ENCODE measurements around the gene RTN4.

Gene RTN4

GRCh38 chr2:54966837-54967236 is 83.4 kb downstream of the RTN4 start:
- no peak for DNase-seq

DNA sequence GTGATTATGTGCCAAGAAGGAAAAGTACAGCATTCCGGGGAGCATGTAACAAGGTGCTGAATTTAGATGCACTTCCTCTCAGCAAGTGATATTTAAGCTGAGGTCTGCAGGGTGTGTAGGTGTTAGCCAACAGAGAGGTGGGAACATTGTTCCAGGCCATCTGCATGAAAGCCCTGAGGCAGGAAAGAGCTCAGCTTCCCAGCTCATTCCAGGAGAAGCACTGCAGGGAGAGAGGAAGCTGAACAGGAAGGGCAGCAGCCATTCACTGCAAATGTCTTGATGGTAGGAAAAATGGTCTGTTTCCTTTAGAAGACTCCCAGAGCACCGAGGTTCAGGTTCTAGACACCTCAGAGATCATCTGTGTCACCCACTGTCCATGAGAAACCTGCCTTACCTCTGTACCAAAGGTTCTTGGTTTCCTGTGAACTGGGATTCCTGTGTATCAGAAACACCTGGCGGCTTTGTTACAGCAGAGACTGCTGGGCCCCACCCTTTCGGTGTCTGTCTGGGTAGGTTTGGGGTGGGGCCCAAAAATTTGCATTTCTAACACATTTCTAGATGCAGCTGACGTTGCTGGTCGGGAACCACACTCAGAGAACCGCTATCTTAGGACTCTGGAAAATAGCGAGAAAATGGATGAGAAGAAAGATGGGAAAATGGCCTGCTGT is 84.0 kb downstream of the RTN4 start:
- no peak for DNase-seq

DNA sequence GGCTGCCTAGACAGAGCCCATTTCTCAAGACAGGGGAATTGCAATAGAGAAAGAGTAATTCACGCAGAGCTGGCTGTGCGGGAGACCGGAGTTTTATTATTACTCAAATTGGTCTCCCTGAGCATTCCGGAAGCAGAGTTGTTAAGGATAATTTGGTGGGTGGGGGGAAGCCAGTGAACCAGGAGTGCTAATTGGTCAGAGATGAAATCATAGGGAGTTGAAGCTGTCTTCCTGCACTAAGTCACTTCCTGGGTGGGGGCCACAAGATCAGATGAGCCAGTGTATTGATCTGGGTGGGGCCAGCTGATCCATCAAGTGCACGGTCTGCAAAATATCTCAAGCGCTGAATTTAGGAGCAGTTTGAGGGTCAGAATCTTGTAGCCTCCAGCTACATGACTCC is 84.8 kb downstream of the RTN4 start:
- no peak for DNase-seq

- no peak for DNase-seq
Measured at GRCh38 chr2:54964816-54965215, 85.4 kb downstream of the RTN4 start.

DNA sequence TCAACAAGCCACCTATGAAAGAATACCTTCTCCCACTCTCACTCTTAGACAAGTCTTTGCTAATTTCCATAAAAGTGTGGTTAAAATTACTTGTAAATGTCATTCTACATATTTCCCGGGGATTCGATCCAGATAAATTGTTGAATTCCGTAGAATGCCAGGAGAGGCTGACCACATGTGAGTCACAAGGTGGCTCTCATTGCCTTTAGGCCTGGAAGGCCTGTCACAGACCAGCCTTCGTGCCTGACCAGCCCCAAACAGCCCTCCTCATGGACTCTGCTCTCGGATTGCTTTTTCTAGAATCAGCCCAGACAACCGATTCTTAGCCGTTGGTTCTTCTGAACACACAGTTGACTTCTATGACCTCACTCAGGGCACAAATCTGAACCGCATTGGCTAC is 86.0 kb downstream of the RTN4 start:
- DNase-seq = no peak

- DNase-seq = no peak
Measured at GRCh38 chr2:54963476-54963875, 86.8 kb downstream of the RTN4 start.

GRCh38 chr2:54962935-54963440 is 87.3 kb downstream of the RTN4 start:
- no peak for DNase-seq

GRCh38 chr2:54962511-54962910 is 87.7 kb downstream of the RTN4 start:
- no peak for DNase-seq

DNA sequence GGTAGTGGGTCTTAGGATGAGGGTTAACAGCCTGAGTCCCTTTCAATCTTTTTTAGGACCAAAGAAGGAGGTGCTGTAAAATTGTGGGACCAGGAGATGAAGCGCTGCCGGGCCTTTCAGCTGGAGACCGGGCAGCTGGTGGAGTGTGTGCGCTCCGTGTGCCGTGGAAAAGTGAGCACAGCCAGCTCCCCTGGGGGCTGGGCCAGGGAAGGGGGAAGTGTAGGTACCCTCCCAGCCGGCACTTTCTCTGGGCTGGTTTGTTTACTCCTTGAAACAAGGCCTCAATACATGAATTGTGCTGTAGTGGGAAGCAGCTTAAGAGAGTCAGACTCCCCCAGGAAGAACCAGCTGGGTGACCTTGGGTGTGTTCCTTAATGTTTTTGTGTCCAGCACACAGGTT is 90.1 kb downstream of the RTN4 start:
- no peak for DNase-seq

- DNase-seq = no peak
Measured at GRCh38 chr2:54958717-54959371, 91.4 kb downstream of the RTN4 start.

GRCh38 chr2:54957321-54957999 is 92.8 kb downstream of the RTN4 start:
- DNase-seq = no peak

DNA sequence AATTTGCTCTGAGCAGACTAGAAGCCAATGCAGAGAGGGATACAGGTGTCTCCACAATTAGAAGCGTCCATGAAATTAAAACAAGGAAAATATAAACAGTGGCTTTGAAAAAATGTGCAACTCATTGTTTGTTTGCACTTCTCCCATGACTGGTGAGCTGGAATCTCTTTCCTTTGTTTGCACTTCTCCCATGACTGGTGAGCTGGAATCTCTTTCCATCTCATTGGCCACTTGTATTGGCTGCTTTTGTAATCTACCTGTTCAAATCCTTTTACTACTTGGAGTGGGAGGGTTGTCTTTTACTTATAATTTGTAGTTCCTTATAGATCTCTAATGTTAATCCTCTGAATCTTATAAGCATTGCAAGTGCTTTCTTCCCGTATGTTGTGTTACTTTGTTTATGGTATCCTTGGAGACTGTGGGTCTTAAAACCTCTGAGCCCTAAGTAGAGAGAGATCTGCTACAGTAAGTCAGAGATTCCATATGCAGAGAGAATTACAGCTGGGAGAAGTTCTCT is 94.1 kb downstream of the RTN4 start:
- DNase-seq = no peak

- DNase-seq = no peak
Measured at GRCh38 chr2:54955358-54956110, 94.7 kb downstream of the RTN4 start.

GRCh38 chr2:54954705-54955357 is 95.4 kb downstream of the RTN4 start:
- no peak for DNase-seq

DNA sequence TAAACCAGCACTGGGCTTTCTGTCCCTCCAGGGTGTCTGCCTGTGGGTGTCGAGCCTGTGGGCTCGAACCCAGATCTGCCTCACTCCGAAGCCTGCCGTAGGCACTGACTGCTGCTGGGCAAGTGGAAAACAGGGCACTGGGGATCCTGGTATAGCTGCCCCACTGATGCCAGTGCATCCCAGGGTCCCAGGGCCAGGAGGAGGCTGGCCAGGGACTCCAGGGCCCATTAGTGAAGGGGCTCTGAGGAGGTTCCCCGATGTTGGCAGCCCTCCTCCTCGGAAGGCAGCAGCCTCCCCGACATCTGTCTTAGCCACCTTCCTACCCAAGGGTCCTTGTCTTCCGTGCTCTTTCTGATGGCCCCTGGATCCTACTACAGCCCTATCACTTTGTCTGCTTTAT is 96.1 kb downstream of the RTN4 start:
- no peak for DNase-seq

- no peak for DNase-seq
Measured at GRCh38 chr2:54952978-54953456, 97.2 kb downstream of the RTN4 start.

- no peak for DNase-seq
Measured at GRCh38 chr2:54952425-54952824, 97.8 kb downstream of the RTN4 start.

GRCh38 chr2:54950811-54951210 is 99.4 kb downstream of the RTN4 start:
- DNase-seq = no peak

DNA sequence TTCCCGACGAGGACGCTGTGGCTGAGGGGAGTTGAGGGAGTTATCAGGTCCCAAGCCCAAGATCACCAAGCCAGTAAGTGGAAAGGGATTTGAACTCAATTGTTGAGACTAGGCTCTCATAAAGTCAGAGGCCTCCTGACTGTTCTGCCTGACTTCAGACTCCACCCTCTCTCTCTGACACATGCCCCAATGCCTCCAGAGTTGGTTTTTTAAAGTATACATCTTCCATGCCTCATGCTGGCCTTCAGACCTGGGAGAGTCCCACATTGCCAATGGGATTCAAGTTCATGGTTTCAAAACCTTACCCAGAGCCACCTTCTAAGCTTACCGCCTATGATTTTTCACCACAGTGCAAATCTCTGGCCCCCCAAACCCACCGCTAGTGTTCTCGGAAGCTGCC is 100.8 kb downstream of the RTN4 start:
- DNase-seq = no peak

DNA sequence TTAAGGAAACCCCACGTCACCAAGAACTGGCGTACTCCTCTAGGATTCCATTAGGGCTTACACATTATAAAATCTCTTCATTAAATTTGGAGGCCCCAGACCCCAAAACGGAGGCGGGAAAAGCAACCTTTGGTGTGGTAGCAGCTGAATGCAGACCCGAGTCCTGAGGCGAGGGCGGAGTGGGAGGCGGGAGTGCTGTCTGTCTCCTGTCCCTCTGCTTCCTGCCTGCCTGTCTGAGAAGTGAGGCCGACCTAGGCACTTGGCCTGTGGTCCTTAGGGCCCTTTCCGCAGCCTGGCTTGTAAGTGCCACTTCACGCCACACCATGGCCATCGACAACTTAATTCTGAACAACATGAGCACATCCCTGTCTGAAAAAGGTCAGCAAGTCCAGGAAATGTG is 102.1 kb downstream of the RTN4 start:
- no peak for DNase-seq

DNA sequence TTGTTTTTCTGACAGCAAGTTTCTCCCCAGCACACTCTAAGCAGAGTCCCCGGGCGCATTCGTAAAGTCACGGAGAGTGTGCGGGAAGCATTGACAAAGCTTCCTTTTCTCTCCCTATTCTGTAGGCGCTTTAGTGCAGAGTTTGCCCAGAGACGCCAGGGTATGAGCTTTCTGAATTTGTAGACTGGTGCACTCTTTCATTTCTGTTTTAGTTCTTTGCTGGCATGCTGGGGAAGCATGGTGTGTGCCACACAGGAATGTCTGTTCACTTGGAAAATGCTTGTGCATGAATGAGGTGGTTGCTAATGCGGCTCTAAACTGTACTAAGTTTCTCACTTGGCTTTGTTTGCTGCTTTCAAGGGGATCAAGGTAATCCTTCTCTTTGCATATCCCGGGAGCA is 102.6 kb downstream of the RTN4 start:
- DNase-seq = no peak

GRCh38 chr2:54947136-54947535 is 103.1 kb downstream of the RTN4 start:
- DNase-seq = no peak

Data from SIG-M5 (cell line).